KMS-11 (cell line): ENCODE results near the gene AVPR2.

Experiments used
- H2AFZ ChIP-seq: fragments of 200-600 bp; sonication (generic); 2 replicates; pipeline ENCODE4 v1.6.1; 2016; ENCODE audit warnings: antibody characterized with exemption, mixed run types, low read depth
- H3K27ac ChIP-seq: fragments of 200-600 bp; sonication (generic); 2 replicates; pipeline ENCODE4 v1.6.1; 2016; ENCODE audit warnings: mild to moderate bottlenecking, mixed run types
- H3K27me3 ChIP-seq: fragments of 200-600 bp; sonication (generic); 2 replicates; pipeline ENCODE4 v1.6.1; 2017; ENCODE audit warnings: mild to moderate bottlenecking, low read depth, mixed run types, moderate library complexity; ENCODE audit not compliant: insufficient read depth
- H3K36me3 ChIP-seq: fragments of 200-600 bp; sonication (generic); 2 replicates; pipeline ENCODE4 v1.6.1; 2017; ENCODE audit warnings: mild to moderate bottlenecking, mixed run types; ENCODE audit not compliant: insufficient read depth
- H3K4me1 ChIP-seq: fragments of 200-600 bp; sonication (generic); 2 replicates; pipeline ENCODE4 v1.6.1; 2016; ENCODE audit warnings: mild to moderate bottlenecking, low read depth, mixed run types; ENCODE audit not compliant: poor library complexity, severe bottlenecking
- H3K4me2 ChIP-seq: fragments of 200-600 bp; sonication (generic); 2 replicates; pipeline ENCODE4 v1.7.0; 2016; ENCODE audit warnings: mild to moderate bottlenecking, mixed run types
- H3K4me3 ChIP-seq: fragments of 200-600 bp; sonication (generic); IDR thresholded peaks from 2 replicates; pipeline ENCODE4 v1.6.1; 2017; ENCODE audit warnings: low read depth, low read length, mixed read lengths; ENCODE audit not compliant: insufficient read depth
- H3K79me2 ChIP-seq: fragments of 200-600 bp; sonication (generic); 2 replicates; pipeline ENCODE4 v1.6.1; 2016; ENCODE audit warnings: low read depth, mixed run types; ENCODE audit not compliant: insufficient read depth
- H3K9ac ChIP-seq: fragments of 200-600 bp; sonication (generic); 2 replicates; pipeline ENCODE4 v1.6.1; 2016; ENCODE audit warnings: mild to moderate bottlenecking, mixed run types
- H4K20me1 ChIP-seq: fragments of 200-600 bp; sonication (generic); 2 replicates; pipeline ENCODE4 v1.6.1; 2016; ENCODE audit warnings: mild to moderate bottlenecking, mixed run types; ENCODE audit not compliant: insufficient read depth
- CTCF ChIP-seq: fragments of 200-600 bp; sonication (generic); conservative IDR thresholded peaks from 2 replicates; pipeline ENCODE4 v1.6.1; 2017; ENCODE audit warnings: low read depth, mild to moderate bottlenecking, antibody characterized with exemption, low read length, moderate library complexity, mixed read lengths

The AVPR2 gene

DNA sequence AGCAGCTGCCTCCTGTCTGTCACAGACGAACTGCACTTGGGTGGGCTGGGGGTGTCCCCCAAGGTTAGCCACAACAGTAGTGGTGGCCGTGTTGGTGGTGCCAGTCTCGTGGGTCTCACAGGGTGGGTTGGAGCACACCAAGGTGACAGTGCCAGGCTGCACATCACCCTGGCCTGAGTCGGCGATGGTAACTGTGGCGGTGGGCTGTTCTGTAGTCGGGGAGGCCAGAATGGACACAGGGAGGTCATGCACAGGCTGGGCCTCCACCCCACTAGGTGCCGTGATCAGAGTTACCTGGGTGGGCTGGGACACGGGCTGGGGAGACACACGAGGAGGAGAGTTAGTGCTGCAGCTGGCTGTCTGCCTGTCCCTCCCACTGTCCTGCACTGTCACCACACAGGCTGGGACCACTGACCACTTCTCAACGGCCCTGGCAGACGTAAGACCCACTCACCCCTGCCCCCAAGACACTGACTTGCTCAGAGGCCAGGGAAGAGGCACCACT is 50.8 kb downstream of the AVPR2 start:
- no peak overlapping the region for H3K9ac ChIP-seq
- H3K4me2 ChIP-seq, result no peak overlapping the region
- no peaks in the 10 kb centered on the region for H3K79me2 ChIP-seq
- H3K36me3 ChIP-seq, result no peaks in the 10 kb centered on the region; the same call in 1 of the 2 replicates
- H3K4me1 ChIP-seq, result no peaks in the 10 kb centered on the region
- no peak overlapping the region for H2AFZ ChIP-seq
- H3K27me3 ChIP-seq, result no peaks in the 10 kb centered on the region
- no peak overlapping the region for H3K4me3 ChIP-seq
- no peak overlapping the region for H3K27ac ChIP-seq
- H4K20me1 ChIP-seq, result no peaks in the 10 kb centered on the region
- no peak for TF ChIP-seq CTCF

DNA sequence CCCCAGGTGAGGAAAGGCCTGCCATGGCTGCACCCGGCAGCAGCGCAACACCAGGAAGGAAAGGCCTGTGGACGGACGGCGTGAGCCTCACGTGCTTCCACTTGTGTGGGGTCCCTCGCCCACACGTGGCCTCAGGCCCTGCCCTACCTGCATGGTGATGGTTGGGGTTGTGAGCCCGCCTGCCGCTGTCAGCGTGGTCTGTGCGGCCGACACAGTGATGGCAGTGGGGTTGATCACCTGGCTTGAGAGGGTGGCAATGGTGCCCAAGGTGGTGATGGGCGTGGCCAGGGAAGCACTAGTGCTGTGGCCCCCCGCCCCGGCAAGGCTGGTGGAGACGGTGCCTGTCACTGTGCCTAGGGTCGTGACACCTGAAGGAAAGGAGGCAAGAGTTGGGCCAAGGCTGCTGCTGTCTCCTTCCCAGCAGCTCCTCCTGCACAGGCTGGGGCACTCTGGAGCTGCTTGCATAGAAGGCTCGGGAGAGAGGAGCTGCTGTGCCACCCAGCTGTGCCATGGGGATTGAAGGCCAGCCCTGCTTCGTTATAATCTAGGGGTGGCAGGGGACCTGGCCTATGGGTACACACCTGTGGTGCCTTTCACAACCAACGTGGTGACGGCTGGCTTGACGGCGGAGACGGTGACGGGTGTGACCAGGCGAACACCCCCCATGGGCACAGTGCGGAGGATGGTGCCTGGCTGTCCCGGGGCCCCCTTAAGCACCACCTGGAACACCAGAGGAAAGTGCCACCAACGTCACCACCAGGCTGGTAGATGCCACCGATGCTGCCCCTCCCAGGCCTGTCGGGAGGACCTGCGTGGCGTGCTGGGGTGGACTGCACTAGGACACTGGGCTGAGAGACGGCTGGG is 51.8 kb downstream of the AVPR2 start:
- no peak for TF ChIP-seq CTCF
- H4K20me1 ChIP-seq, result no peaks in the 10 kb centered on the region
- no peaks in the 10 kb centered on the region; the same call in 1 of the 2 replicates for H3K36me3 ChIP-seq
- H3K4me3 ChIP-seq, result no peak overlapping the region
- H2AFZ ChIP-seq, result no peak overlapping the region
- H3K27ac ChIP-seq, result no peak overlapping the region
- H3K9ac ChIP-seq, result no peak overlapping the region
- H3K79me2 ChIP-seq, result no peaks in the 10 kb centered on the region; the same call in 1 of the 2 replicates
- no peaks in the 10 kb centered on the region for H3K27me3 ChIP-seq
- H3K4me1 ChIP-seq, result no peaks in the 10 kb centered on the region
- H3K4me2 ChIP-seq, result no peak overlapping the region
